ENCODE measurements around the gene PHACTR3. TPM values are rescaled to one million over a fixed set of nuclear protein-coding genes. Genes with fewer than 3 reads are reported as not detected.

PHACTR3 gene
- total RNA-seq, 1 donor from 2014 or later, result 1.4 TPM

- H3K27ac ChIP-seq, result no peak overlapping the region
- H3F3A ChIP-seq (ENCODE audit: low read depth), result no peaks in the 10 kb centered on the region
- no peaks in the 10 kb centered on the region for H3K4me1 ChIP-seq
- no peak overlapping the region for H3K4me2 ChIP-seq
- H3K9ac ChIP-seq, result no peak overlapping the region
- Mint-ChIP-seq H3K9me3 (no peaks in the 10 kb centered on the region), H3K36me3 (no peaks in the 10 kb centered on the region), H3K4me3 (no peak overlapping the region), H3K4me1 (peaks cover 3% of the 10 kb centered on the region), H3K27me3 (ENCODE audit: insufficient read depth, low read depth) (peaks cover 30% of the 10 kb centered on the region), H3K27ac (no peak overlapping the region)
- H3K9me3 ChIP-seq (ENCODE audit: low read depth), result no peaks in the 10 kb centered on the region
- TF ChIP-seq EZH2phosphoT487 (IDR thresholded peaks at IDR 0.05), result no peak
- TF ChIP-seq, protein P1, sequence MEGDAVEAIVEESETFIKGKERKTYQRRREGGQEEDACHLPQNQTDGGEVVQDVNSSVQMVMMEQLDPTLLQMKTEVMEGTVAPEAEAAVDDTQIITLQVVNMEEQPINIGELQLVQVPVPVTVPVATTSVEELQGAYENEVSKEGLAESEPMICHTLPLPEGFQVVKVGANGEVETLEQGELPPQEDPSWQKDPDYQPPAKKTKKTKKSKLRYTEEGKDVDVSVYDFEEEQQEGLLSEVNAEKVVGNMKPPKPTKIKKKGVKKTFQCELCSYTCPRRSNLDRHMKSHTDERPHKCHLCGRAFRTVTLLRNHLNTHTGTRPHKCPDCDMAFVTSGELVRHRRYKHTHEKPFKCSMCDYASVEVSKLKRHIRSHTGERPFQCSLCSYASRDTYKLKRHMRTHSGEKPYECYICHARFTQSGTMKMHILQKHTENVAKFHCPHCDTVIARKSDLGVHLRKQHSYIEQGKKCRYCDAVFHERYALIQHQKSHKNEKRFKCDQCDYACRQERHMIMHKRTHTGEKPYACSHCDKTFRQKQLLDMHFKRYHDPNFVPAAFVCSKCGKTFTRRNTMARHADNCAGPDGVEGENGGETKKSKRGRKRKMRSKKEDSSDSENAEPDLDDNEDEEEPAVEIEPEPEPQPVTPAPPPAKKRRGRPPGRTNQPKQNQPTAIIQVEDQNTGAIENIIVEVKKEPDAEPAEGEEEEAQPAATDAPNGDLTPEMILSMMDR (IDR thresholded peaks at IDR 0.05), result no peak
- peaks cover 3% of the 10 kb centered on the region for H4K20me1 ChIP-seq (ENCODE audit: low read depth)
- H3K27me3 ChIP-seq, result peaks cover 100% of the 10 kb centered on the region
- no peak overlapping the region for H2AFZ ChIP-seq (replicated peaks)
- no peaks in the 10 kb centered on the region for H3K79me2 ChIP-seq (ENCODE audit: low read depth)
- DNase-seq (ENCODE audit: low spot score), result no peak
- no peak overlapping the region for H3K4me3 ChIP-seq
- no peaks in the 10 kb centered on the region for H3K36me3 ChIP-seq
Measured at GRCh38 chr20:59600472-59600871, 3.9 kb upstream of the PHACTR3 start.

DNA sequence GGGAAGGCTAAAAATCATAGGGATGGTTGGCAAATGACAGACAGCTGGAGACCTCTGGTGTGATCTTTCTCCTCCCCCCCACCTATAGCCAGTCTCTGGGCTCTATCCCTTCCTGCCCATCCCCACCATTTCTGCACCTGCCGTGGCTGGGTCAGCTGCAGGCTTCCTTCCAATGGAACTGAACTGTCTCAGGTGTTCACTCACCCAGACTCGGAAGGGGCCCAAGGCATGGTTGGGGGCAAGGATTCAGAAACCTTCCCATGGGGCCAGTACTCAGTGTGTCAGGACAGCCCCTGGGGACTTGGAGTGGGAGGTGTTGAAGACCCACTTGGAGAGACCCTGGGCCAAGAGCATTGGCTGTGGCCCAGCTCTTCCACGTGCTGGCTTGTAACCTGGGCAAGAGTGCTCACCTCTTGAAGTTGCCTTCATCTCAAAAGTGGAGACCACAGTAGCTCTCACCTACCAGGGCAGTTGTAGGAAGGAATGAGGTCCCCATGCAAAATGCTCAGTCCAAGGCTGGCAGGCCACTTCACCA, 1.7 kb upstream of the PHACTR3 start:
- H3K27me3 ChIP-seq, result peaks cover 100% of the 10 kb centered on the region
- no peak overlapping the region for H2AFZ ChIP-seq (replicated peaks)
- no peak for DNase-seq (ENCODE audit: low spot score)
- Mint-ChIP-seq H3K27ac (no peak overlapping the region), H3K36me3 (no peaks in the 10 kb centered on the region), H3K27me3 (ENCODE audit: insufficient read depth, low read depth) (peaks cover 39% of the 10 kb centered on the region), H3K4me3 (no peak overlapping the region), H3K9me3 (no peaks in the 10 kb centered on the region), H3K4me1 (peaks cover 12% of the 10 kb centered on the region)
- H3K4me3 ChIP-seq, result no peak overlapping the region
- peaks cover 3% of the 10 kb centered on the region for H4K20me1 ChIP-seq (ENCODE audit: low read depth)
- no peaks in the 10 kb centered on the region for H3K79me2 ChIP-seq (ENCODE audit: low read depth)
- no peaks in the 10 kb centered on the region for H3K36me3 ChIP-seq
- no peaks in the 10 kb centered on the region for H3K9me3 ChIP-seq (ENCODE audit: low read depth)
- H3K4me1 ChIP-seq, result no peaks in the 10 kb centered on the region
- no peak overlapping the region for H3K9ac ChIP-seq
- H3K4me2 ChIP-seq, result no peak overlapping the region
- TF ChIP-seq, protein P1 (IDR thresholded peaks at IDR 0.05), result no peak
- TF ChIP-seq EZH2 (IDR thresholded peaks at IDR 0.05) (no peak), EZH2phosphoT487 (IDR thresholded peaks at IDR 0.05) (no peak)
- no peaks in the 10 kb centered on the region for H3F3A ChIP-seq (ENCODE audit: low read depth)
- H3K27ac ChIP-seq, result no peak overlapping the region

- peaks cover 100% of the 10 kb centered on the region for H3K27me3 ChIP-seq
- H3K36me3 ChIP-seq, result no peaks in the 10 kb centered on the region
- peaks cover 43% of the 10 kb centered on the region for H3K27me3 Mint-ChIP-seq (ENCODE audit: insufficient read depth, low read depth)
- H3K27ac ChIP-seq, result no peak overlapping the region
- H3K79me2 ChIP-seq (ENCODE audit: low read depth), result no peaks in the 10 kb centered on the region
- peaks cover 12% of the 10 kb centered on the region for H3K4me1 Mint-ChIP-seq
- no peak for TF ChIP-seq EZH2 (IDR thresholded peaks at IDR 0.05)
- no peak for TF ChIP-seq EZH2phosphoT487 (IDR thresholded peaks at IDR 0.05)
- TF ChIP-seq, protein P1 (IDR thresholded peaks at IDR 0.05), result no peak
- H3K4me1 ChIP-seq, result no peaks in the 10 kb centered on the region
- no peak overlapping the region for H3K4me3 Mint-ChIP-seq
- no peak overlapping the region for H3K4me2 ChIP-seq
- H4K20me1 ChIP-seq (ENCODE audit: low read depth), result peaks cover 3% of the 10 kb centered on the region
- no peaks in the 10 kb centered on the region for H3F3A ChIP-seq (ENCODE audit: low read depth)
- no peak overlapping the region for H2AFZ ChIP-seq (replicated peaks)
- no peaks in the 10 kb centered on the region for H3K36me3 Mint-ChIP-seq
- no peak for DNase-seq (ENCODE audit: low spot score)
- no peak overlapping the region for H3K4me3 ChIP-seq
- no peak overlapping the region for H3K9ac ChIP-seq
- H3K9me3 Mint-ChIP-seq, result no peaks in the 10 kb centered on the region
- no peaks in the 10 kb centered on the region for H3K9me3 ChIP-seq (ENCODE audit: low read depth)
- no peak overlapping the region for H3K27ac Mint-ChIP-seq
Measured at GRCh38 chr20:59603176-59603575, 1.2 kb upstream of the PHACTR3 start.

Data from neural progenitor cell (in vitro differentiated cells).